ENCODE results near the gene CEP72. TPM values are rescaled to one million over a fixed set of nuclear protein-coding genes. Genes with fewer than 3 reads are reported as not detected.

Gene CEP72
- total RNA-seq, 1 donor, result 3.5 TPM

- H3K4me1 ChIP-seq (ENCODE audit: insufficient read depth, low read length), result no peaks in the 10 kb centered on the region
- no peak overlapping the region for H3K4me3 ChIP-seq (ENCODE audit: low read length)
- H3K9me3 ChIP-seq (ENCODE audit: low read depth, low read length), result no peaks in the 10 kb centered on the region
- H3K27me3 ChIP-seq (ENCODE audit: insufficient read depth, low read length), result no peaks in the 10 kb centered on the region
Measured at GRCh38 chr5:657570-657969, 45.4 kb downstream of the CEP72 start.

GRCh38 chr5:658103-658502 is 46.0 kb downstream of the CEP72 start:
- Histone ChIP-seq H3K4me3 (ENCODE audit: low read length) (no peak overlapping the region), H3K27me3 (ENCODE audit: insufficient read depth, low read length) (no peaks in the 10 kb centered on the region), H3K9me3 (ENCODE audit: low read depth, low read length) (no peaks in the 10 kb centered on the region), H3K4me1 (ENCODE audit: insufficient read depth, low read length) (no peaks in the 10 kb centered on the region)

- H3K4me1 ChIP-seq (ENCODE audit: insufficient read depth, low read length), result no peaks in the 10 kb centered on the region
- H3K4me3 ChIP-seq (ENCODE audit: low read length), result no peak overlapping the region
- H3K9me3 ChIP-seq (ENCODE audit: low read depth, low read length), result no peaks in the 10 kb centered on the region
- H3K27me3 ChIP-seq (ENCODE audit: insufficient read depth, low read length), result no peaks in the 10 kb centered on the region
Measured at GRCh38 chr5:659496-660263, 47.5 kb downstream of the CEP72 start.

GRCh38 chr5:660491-661030 is 48.4 kb downstream of the CEP72 start:
- no peak overlapping the region for H3K4me3 ChIP-seq (ENCODE audit: low read length)
- no peaks in the 10 kb centered on the region for H3K27me3 ChIP-seq (ENCODE audit: insufficient read depth, low read length)
- no peaks in the 10 kb centered on the region for H3K4me1 ChIP-seq (ENCODE audit: insufficient read depth, low read length)
- no peaks in the 10 kb centered on the region for H3K9me3 ChIP-seq (ENCODE audit: low read depth, low read length)

GRCh38 chr5:661891-662750 is 50.0 kb downstream of the CEP72 start:
- H3K27me3 ChIP-seq (ENCODE audit: insufficient read depth, low read length), result no peaks in the 10 kb centered on the region
- no peaks in the 10 kb centered on the region for H3K4me1 ChIP-seq (ENCODE audit: insufficient read depth, low read length)
- no peaks in the 10 kb centered on the region for H3K9me3 ChIP-seq (ENCODE audit: low read depth, low read length)
- H3K4me3 ChIP-seq (ENCODE audit: low read length), result no peak overlapping the region

GRCh38 chr5:662751-663435 is 50.8 kb downstream of the CEP72 start:
- H3K9me3 ChIP-seq (ENCODE audit: low read depth, low read length), result no peaks in the 10 kb centered on the region
- no peaks in the 10 kb centered on the region for H3K27me3 ChIP-seq (ENCODE audit: insufficient read depth, low read length)
- H3K4me3 ChIP-seq (ENCODE audit: low read length), result no peak overlapping the region
- H3K4me1 ChIP-seq (ENCODE audit: insufficient read depth, low read length), result no peaks in the 10 kb centered on the region

- no peaks in the 10 kb centered on the region for H3K9me3 ChIP-seq (ENCODE audit: low read depth, low read length)
- H3K4me1 ChIP-seq (ENCODE audit: insufficient read depth, low read length), result no peaks in the 10 kb centered on the region
- H3K27me3 ChIP-seq (ENCODE audit: insufficient read depth, low read length), result no peaks in the 10 kb centered on the region
- H3K4me3 ChIP-seq (ENCODE audit: low read length), result no peak overlapping the region
Measured at GRCh38 chr5:663436-664342, 51.5 kb downstream of the CEP72 start.

- no peaks in the 10 kb centered on the region for H3K27me3 ChIP-seq (ENCODE audit: insufficient read depth, low read length)
- no peak overlapping the region for H3K4me3 ChIP-seq (ENCODE audit: low read length)
- no peaks in the 10 kb centered on the region for H3K9me3 ChIP-seq (ENCODE audit: low read depth, low read length)
- no peaks in the 10 kb centered on the region for H3K4me1 ChIP-seq (ENCODE audit: insufficient read depth, low read length)
Measured at GRCh38 chr5:664343-664993, 52.3 kb downstream of the CEP72 start.

GRCh38 chr5:664994-665360 is 52.8 kb downstream of the CEP72 start:
- no peaks in the 10 kb centered on the region for H3K27me3 ChIP-seq (ENCODE audit: insufficient read depth, low read length)
- H3K4me1 ChIP-seq (ENCODE audit: insufficient read depth, low read length), result no peaks in the 10 kb centered on the region
- no peak overlapping the region for H3K4me3 ChIP-seq (ENCODE audit: low read length)
- no peaks in the 10 kb centered on the region for H3K9me3 ChIP-seq (ENCODE audit: low read depth, low read length)

- Histone ChIP-seq H3K4me3 (ENCODE audit: low read length) (no peak overlapping the region), H3K27me3 (ENCODE audit: insufficient read depth, low read length) (no peaks in the 10 kb centered on the region), H3K4me1 (ENCODE audit: insufficient read depth, low read length) (no peaks in the 10 kb centered on the region), H3K9me3 (ENCODE audit: low read depth, low read length) (no peaks in the 10 kb centered on the region)
Measured at GRCh38 chr5:665541-665955, 53.4 kb downstream of the CEP72 start.

- Histone ChIP-seq H3K4me3 (ENCODE audit: low read length) (no peak overlapping the region), H3K27me3 (ENCODE audit: insufficient read depth, low read length) (no peaks in the 10 kb centered on the region), H3K4me1 (ENCODE audit: insufficient read depth, low read length) (no peaks in the 10 kb centered on the region), H3K9me3 (ENCODE audit: low read depth, low read length) (no peaks in the 10 kb centered on the region)
Measured at GRCh38 chr5:665956-666711, 54.0 kb downstream of the CEP72 start.

- Histone ChIP-seq H3K4me3 (ENCODE audit: low read length) (no peak overlapping the region), H3K4me1 (ENCODE audit: insufficient read depth, low read length) (peaks cover 4% of the 10 kb centered on the region), H3K9me3 (ENCODE audit: low read depth, low read length) (no peaks in the 10 kb centered on the region), H3K27me3 (ENCODE audit: insufficient read depth, low read length) (no peaks in the 10 kb centered on the region)
Measured at GRCh38 chr5:666816-667498, 54.8 kb downstream of the CEP72 start.
